NCI-H1105 treated with DMSO at 0.1 percent for 48 hours (cell line): ENCODE data around the gene NRGN.

Experiments used
- DNase-seq: peaks from one replicate; lab custom pipeline; 2025; lab: John Stamatoyannopoulos, UW

The NRGN gene

GRCh38 chr11:124740277-124740882 lies 638 bp downstream of the NRGN start:
- peak; percentile 67 for DNase-seq

GRCh38 chr11:124742555-124742954 lies 2.8 kb downstream of the NRGN start:
- no peak for DNase-seq

GRCh38 chr11:124743050-124743449 lies 3.3 kb downstream of the NRGN start:
- DNase-seq, result no peak

DNA sequence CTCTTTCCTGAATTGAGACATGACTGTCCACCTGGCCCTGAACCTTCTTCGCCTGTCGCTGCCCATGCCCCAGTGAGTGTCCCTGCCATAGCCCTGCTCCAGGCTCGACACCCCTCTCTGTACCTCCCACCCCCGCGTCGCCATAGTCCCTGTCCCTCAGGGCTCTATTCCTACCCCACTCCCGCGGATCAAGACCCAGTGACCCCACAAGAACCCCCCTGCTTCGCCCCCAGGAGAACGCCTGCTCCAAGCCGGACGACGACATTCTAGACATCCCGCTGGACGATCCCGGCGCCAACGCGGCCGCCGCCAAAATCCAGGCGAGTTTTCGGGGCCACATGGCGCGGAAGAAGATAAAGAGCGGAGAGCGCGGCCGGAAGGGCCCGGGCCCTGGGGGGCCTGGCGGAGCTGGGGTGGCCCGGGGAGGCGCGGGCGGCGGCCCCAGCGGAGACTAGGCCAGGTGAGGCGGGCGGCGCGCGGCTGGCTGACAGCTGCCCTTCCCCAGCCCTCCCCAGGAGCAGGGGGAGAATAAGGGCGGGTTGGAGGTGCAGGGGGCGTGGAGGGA lies 5.6 kb downstream of the NRGN start:
- no peak for DNase-seq

DNA sequence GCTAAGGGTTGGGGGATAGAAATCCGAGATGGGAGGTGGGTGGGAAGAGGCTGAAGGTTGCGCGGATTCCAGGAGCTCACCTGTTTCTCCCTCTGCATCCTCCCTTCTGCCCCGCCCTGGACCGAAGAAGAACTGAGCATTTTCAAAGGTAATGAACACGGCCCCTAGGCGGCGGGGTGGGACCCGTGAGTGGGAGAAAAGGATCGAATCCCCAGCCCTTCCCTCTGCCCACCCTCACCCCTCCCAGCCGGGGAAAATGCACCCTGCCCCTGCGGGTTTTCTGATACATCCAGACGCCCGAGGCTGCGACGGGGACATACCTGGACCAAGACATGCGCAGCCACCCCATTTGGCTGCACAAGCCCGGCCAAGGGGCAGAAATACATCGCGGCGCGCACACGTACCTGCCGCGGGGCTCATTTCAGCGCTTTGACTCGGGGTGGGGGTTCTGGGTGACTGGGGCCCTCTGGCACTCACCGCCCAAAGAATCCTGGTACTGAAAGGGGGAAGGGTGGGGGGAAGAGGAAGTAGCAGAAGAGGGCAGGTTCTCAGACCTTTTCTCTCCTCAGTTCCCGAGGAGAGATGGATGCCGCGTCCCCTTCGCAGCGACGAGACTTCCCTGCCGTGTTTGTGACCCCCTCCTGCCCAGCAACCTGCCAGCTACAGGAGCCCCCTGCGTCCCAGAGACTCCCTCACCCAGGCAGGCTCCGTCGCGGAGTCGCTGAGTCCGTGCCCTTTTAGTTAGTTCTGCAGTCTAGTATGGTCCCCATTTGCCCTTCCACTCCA lies 6.3 kb downstream of the NRGN start:
- DNase-seq, result peak; percentile 26

- peak; percentile 87 for DNase-seq
Observed at GRCh38 chr11:124746621-124747243, 7.0 kb downstream of the NRGN start.

DNA sequence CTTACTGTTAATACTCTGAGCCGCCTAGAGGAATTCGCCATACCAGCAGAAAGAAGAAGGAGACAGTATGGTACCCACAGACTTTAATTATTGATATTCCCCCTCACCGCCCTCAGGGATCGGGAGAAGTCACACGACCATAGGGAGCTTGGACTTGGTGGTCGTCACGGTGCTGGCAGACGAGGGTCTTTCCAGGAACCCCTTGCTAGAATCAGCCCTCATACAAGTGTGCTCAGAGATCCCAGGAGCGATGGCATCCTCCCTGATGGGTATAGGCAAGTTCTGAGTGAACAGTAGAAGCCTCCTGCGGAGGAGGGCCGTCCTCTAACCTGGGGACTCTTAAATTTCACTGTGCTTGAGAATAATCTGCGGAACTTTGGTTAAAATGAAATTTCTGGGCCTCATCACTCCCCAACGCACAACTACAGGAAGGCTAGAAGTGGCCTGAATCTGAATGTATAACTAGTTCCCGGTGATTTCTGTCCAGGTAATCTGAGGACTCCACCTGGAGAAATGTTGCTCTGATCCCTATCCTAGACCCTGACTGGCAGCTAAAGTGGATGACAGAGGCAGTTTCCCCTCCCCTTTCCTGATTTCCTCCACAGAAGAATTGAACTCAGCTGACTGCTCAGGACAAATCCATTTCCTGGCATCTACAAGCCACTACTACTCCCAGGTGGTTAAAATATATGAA lies 7.8 kb downstream of the NRGN start:
- no peak for DNase-seq

GRCh38 chr11:124748100-124748418 lies 8.3 kb downstream of the NRGN start:
- no peak for DNase-seq

GRCh38 chr11:124748481-124749343 lies 9.0 kb downstream of the NRGN start:
- no peak for DNase-seq

DNA sequence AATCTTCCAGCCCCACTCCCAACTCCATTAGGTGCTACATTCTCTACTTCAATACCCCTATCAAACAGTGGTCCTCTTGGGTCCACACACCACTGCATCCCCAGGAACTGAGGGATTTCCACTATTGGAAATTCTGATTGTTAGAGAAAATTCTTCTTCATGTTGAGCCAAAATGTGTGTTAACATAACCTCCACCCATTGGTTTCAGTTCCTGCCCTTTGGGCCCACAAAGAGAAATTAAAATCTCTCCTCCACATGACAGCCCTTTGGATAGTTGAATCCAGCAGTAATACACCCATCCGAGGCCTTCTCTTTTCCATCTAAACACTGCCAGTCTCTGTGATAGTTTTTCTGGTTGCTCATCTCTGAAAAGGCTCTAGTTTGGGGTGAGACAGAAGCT lies 10.2 kb downstream of the NRGN start:
- DNase-seq, result no peak

GRCh38 chr11:124751391-124751740 lies 11.6 kb downstream of the NRGN start:
- DNase-seq, result no peak

DNA sequence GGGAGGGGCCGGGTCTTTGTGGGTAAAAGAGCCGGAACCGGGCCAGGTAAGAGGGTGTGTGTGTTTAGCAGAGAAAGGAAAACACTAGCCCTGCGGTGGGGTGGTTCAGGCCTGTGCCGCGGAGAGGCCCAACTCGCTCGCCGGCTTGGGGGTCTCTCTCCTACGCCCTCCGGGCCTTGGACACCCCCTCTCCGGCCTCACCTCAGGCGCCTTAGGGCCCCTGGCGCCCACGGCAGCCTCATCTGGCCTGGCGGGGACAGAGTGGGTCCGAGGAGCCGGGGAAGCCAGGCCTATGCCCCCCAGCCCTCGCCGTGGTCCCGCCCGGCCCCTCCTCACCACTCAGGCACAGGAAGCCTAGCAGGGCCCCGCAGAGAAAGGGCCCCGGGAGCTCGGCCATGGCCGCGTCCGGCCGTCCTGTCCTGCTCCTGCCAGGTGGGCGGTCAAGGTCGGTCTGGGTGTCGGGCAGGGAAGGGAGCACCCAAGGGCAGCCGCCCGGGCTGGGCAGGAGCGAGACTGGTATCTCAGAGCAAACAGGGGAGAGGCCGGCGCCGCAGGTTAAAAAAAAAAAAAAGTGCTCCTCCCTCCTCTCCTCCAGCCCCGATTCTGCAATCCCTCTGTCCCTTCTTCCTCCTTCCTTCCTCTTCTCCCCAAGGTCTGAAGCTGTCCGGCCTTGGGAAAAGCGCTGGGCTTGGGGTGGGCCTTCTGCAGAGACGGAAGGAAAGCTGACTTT lies 12.2 kb downstream of the NRGN start, which contains the start of gene VSIG2:
VSIG2 (minus strand) TSS at position 515 of the 730 bp plus-strand sequence; CDS start at position 397, 118 bp downstream.
- DNase-seq, result no peak

GRCh38 chr11:124752471-124753102 lies 12.8 kb downstream of the NRGN start:
- no peak for DNase-seq

- DNase-seq, result no peak
Observed at GRCh38 chr11:124753205-124753604, 13.5 kb downstream of the NRGN start.

DNA sequence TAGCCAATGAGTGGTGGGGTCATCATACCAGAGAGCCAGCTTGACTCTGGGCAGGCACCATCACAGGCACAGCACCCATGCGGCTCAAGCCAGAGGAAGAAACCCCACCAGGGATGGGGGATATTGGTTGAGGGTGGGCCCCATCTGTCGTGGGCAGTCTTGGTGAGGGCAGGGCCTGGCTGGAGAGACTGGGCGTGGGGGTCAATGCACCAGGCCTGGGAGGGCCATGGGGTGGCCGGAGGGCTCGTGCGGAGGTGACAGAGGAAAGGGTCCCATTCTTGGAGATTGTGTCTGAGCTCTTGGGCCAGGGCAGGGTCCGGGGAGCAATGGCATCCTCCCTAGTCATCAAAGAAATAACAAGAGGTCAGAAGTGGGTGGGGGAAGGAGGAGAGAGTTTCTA lies 13.9 kb downstream of the NRGN start:
- no peak for DNase-seq

GRCh38 chr11:124754309-124754708 lies 14.6 kb downstream of the NRGN start:
- no peak for DNase-seq

DNA sequence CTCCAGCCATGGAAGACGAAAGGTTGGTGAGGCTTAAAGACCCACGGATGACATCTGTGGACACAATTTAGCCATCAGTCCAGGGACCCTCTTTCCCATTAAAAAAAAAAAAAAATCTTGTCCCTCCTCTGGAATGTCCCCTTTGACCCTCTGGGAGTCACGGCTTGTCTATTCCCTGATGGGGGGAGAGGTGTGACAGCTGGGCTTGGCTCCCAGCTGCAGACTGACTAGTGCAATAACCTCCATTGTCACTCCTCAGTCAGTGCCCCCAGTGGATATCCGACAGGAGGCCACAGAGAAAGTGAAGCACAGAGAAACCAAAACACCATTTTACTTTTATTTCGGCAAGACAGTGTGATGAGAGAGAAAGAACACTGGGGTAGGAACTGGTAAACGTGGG lies 15.0 kb downstream of the NRGN start:
- no peak for DNase-seq

- no peak for DNase-seq
Observed at GRCh38 chr11:124756033-124756752, 16.5 kb downstream of the NRGN start.

- DNase-seq, result no peak
Observed at GRCh38 chr11:124756753-124757227, 17.0 kb downstream of the NRGN start.

GRCh38 chr11:124757320-124757719 lies 17.6 kb downstream of the NRGN start:
- no peak for DNase-seq
